ENCODE data around the gene KRR1. TPM values are rescaled to one million over a fixed set of nuclear protein-coding genes. Genes with fewer than 3 reads are reported as not detected.

The KRR1 gene
- total RNA-seq, 1 experiment from 2014 or later = 41.6 TPM

- Histone ChIP-seq H3K9me3 (ENCODE audit: insufficient read depth, low read depth) (no peaks in the 10 kb centered on the region), H3K9me2 (ENCODE audit: insufficient read depth) (no peaks in the 10 kb centered on the region)
- intact Hi-C loops (cut with micrococcal nuclease; ENCODE audit: unreplicated experiment) = loop anchor here (1.0 to 10.0 kb wide), 2 partner anchors 701 to 817 kb away; no protein-coding TSS in a partner anchor
Observed at GRCh38 chr12:75505706-75506312, 5.6 kb downstream of the KRR1 start.

DNA sequence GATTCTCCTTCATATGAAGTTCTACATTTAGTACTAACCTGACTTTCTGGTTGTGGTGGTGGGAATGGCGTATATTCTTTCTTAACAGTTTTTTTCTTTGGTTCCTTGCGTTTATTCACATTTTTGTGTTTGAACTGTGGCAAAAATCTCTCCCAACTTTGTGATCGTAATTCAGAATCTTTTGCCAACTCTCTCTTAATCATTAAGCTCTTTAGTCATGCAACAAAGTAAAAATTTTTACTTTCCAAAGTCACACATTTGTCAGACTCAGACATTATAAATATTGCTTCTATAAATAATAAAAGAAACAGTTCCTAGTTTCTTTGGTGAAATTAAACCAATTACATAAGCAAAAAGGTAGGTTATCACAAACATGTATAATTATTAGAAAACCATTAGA, 7.5 kb downstream of the KRR1 start:
- Histone ChIP-seq H3K4me3 (no peak overlapping the region), H3K79me2 (ENCODE audit: low read depth) (peaks cover 30% of the 10 kb centered on the region), H3K4me2 (no peak overlapping the region), H3K27me3 (ENCODE audit: insufficient read depth, low read depth) (no peaks in the 10 kb centered on the region), H4K20me1 (ENCODE audit: insufficient read depth) (peaks cover 5% of the 10 kb centered on the region; the same call in 1 of the 2 replicates), H3K9me2 (ENCODE audit: insufficient read depth) (no peaks in the 10 kb centered on the region), H3K27ac (no peak overlapping the region), H2AFZ (no peak overlapping the region), H3F3A (ENCODE audit: insufficient read depth, low read depth) (peaks cover 4% of the 10 kb centered on the region; the same call in 1 of the 2 replicates), H3K4me1 (replicated peaks; ENCODE audit: insufficient read depth) (no peaks in the 10 kb centered on the region), H3K9me3 (ENCODE audit: insufficient read depth, low read depth) (no peaks in the 10 kb centered on the region), H3K36me3 (ENCODE audit: low read depth) (peaks cover 36% of the 10 kb centered on the region)
- intact Hi-C loops (cut with micrococcal nuclease; ENCODE audit: unreplicated experiment) = loop anchor here (10.0 kb wide), 1 partner anchor 699 kb away; no protein-coding TSS in a partner anchor
- ChIA-PET CTCF (no interaction called here), POLR2A (ENCODE audit: unreplicated experiment) (no interaction called here)
- TF ChIP-seq, protein P1, sequence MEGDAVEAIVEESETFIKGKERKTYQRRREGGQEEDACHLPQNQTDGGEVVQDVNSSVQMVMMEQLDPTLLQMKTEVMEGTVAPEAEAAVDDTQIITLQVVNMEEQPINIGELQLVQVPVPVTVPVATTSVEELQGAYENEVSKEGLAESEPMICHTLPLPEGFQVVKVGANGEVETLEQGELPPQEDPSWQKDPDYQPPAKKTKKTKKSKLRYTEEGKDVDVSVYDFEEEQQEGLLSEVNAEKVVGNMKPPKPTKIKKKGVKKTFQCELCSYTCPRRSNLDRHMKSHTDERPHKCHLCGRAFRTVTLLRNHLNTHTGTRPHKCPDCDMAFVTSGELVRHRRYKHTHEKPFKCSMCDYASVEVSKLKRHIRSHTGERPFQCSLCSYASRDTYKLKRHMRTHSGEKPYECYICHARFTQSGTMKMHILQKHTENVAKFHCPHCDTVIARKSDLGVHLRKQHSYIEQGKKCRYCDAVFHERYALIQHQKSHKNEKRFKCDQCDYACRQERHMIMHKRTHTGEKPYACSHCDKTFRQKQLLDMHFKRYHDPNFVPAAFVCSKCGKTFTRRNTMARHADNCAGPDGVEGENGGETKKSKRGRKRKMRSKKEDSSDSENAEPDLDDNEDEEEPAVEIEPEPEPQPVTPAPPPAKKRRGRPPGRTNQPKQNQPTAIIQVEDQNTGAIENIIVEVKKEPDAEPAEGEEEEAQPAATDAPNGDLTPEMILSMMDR (conservative IDR thresholded peaks at IDR 0.05) = no peak
- TF ChIP-seq EZH2 (IDR thresholded peaks at IDR 0.05; ENCODE audit: low read depth) = no peak
- no TSS peak for BruUV-seq (replicated peaks)
- no peak for DNase-seq

More at GRCh38 chr12:75505706-75506312, 5.6 kb downstream of the KRR1 start:
- H3K79me2 ChIP-seq (ENCODE audit: low read depth) = peaks cover 49% of the 10 kb centered on the region
- no peak overlapping the region for H3K4me2 ChIP-seq
- H3K4me1 ChIP-seq (replicated peaks; ENCODE audit: insufficient read depth) = peaks cover 14% of the 10 kb centered on the region
- TF ChIP-seq EZH2 (IDR thresholded peaks at IDR 0.05; ENCODE audit: low read depth) = no peak
- TF ChIP-seq, protein P1 (conservative IDR thresholded peaks at IDR 0.05) = peak; percentile 80
- peaks cover 36% of the 10 kb centered on the region for H3K36me3 ChIP-seq (ENCODE audit: low read depth)
- no TSS peak for BruUV-seq (replicated peaks)
- no peak for DNase-seq
- no peak overlapping the region for H2AFZ ChIP-seq
- POLR2A ChIA-PET (ENCODE audit: unreplicated experiment) = no interaction called here
- peaks cover 5% of the 10 kb centered on the region; the same call in 1 of the 2 replicates for H4K20me1 ChIP-seq (ENCODE audit: insufficient read depth)
- H3F3A ChIP-seq (ENCODE audit: insufficient read depth, low read depth) = peaks cover 4% of the 10 kb centered on the region; the same call in 1 of the 2 replicates
- no peak overlapping the region for H3K4me3 ChIP-seq
- CTCF ChIA-PET = no interaction called here
- no peak overlapping the region for H3K27ac ChIP-seq
- H3K27me3 ChIP-seq (ENCODE audit: insufficient read depth, low read depth) = no peaks in the 10 kb centered on the region

DNA sequence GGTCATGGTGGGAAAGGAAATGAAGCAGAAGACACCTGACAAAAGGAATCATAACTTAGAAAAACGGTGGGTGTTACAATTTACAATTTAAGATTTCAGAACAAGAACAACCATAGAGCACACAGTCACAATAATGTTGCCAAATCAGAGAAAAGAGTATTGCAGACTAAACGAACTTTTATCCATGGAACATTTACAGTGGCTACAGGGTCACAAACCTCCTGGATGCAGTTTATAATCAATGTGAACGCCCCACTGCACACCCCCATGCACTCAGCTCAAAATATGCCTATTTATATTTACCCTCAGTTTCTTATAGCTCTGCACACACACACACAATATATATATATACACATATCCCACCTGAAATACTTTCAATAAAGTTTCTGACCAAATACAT, 8.0 kb downstream of the KRR1 start:
- H3K4me2 ChIP-seq = no peak overlapping the region
- peaks cover 4% of the 10 kb centered on the region; the same call in 1 of the 2 replicates for H3F3A ChIP-seq (ENCODE audit: insufficient read depth, low read depth)
- no peak for DNase-seq
- no peak overlapping the region for H2AFZ ChIP-seq
- no peak overlapping the region for H3K4me3 ChIP-seq
- H3K27ac ChIP-seq = no peak overlapping the region
- no peak for TF ChIP-seq EZH2 (IDR thresholded peaks at IDR 0.05; ENCODE audit: low read depth)
- TF ChIP-seq, protein P1 (conservative IDR thresholded peaks at IDR 0.05) = no peak
- intact Hi-C loops (cut with micrococcal nuclease; ENCODE audit: unreplicated experiment) = loop anchor here (10.0 kb wide), 1 partner anchor 699 kb away; no protein-coding TSS in a partner anchor
- peaks cover 40% of the 10 kb centered on the region for H3K36me3 ChIP-seq (ENCODE audit: low read depth)
- ChIA-PET POLR2A (ENCODE audit: unreplicated experiment) (no interaction called here), CTCF (no interaction called here)
- no peaks in the 10 kb centered on the region for H3K27me3 ChIP-seq (ENCODE audit: insufficient read depth, low read depth)
- no TSS peak for BruUV-seq (replicated peaks)
- H3K9me2 ChIP-seq (ENCODE audit: insufficient read depth) = no peaks in the 10 kb centered on the region
- no peaks in the 10 kb centered on the region for H3K4me1 ChIP-seq (replicated peaks; ENCODE audit: insufficient read depth)
- H4K20me1 ChIP-seq (ENCODE audit: insufficient read depth) = peaks cover 4% of the 10 kb centered on the region; the same call in 1 of the 2 replicates
- peaks cover 26% of the 10 kb centered on the region for H3K79me2 ChIP-seq (ENCODE audit: low read depth)
- no peaks in the 10 kb centered on the region for H3K9me3 ChIP-seq (ENCODE audit: insufficient read depth, low read depth)

Measured in PC-9 (cell line).